AG10803 (cell line): Measurements from ENCODE around the gene ACTN2.

Experiments used
- DNase-seq: peaks from one replicate; pipeline ENCODE4 v3.0.0; 2010; ENCODE audit warnings: low read depth
- H3K4me3 ChIP-seq: 2 replicates; pipeline ENCODE4 v1.5.1; 2011; ENCODE audit warnings: mild to moderate bottlenecking, low read length, control low read depth
- TF ChIP-seq, protein P1 (sequence below): conservative IDR thresholded peaks from 2 replicates; pipeline ENCODE4 v1.5.1; 2011; ENCODE audit warnings: mild to moderate bottlenecking, low read length, control low read depth, inconsistent platforms

Gene ACTN2

DNA sequence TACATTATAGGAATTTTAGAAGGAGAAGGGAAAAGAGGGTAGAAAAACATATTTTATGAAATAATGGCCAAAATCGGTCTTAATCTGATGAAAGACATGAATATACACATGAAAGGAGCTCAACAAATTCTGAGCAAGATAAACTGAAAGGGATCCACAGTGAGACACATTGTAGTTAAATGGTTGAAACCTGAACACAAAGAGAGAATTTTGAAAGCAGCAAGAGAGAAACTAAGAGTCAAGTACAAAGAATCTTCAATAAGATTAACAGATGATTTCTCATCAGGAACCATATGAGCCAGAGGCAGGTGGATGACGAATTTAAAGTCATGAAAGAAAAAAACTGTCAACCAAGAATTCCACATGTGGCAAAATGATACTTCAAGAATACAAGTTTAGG is 93.0 kb downstream of the ACTN2 start:
- H3K4me3 ChIP-seq, result no peak overlapping the region
- TF ChIP-seq, protein P1, sequence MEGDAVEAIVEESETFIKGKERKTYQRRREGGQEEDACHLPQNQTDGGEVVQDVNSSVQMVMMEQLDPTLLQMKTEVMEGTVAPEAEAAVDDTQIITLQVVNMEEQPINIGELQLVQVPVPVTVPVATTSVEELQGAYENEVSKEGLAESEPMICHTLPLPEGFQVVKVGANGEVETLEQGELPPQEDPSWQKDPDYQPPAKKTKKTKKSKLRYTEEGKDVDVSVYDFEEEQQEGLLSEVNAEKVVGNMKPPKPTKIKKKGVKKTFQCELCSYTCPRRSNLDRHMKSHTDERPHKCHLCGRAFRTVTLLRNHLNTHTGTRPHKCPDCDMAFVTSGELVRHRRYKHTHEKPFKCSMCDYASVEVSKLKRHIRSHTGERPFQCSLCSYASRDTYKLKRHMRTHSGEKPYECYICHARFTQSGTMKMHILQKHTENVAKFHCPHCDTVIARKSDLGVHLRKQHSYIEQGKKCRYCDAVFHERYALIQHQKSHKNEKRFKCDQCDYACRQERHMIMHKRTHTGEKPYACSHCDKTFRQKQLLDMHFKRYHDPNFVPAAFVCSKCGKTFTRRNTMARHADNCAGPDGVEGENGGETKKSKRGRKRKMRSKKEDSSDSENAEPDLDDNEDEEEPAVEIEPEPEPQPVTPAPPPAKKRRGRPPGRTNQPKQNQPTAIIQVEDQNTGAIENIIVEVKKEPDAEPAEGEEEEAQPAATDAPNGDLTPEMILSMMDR, result no peak
- DNase-seq, result no peak

DNA sequence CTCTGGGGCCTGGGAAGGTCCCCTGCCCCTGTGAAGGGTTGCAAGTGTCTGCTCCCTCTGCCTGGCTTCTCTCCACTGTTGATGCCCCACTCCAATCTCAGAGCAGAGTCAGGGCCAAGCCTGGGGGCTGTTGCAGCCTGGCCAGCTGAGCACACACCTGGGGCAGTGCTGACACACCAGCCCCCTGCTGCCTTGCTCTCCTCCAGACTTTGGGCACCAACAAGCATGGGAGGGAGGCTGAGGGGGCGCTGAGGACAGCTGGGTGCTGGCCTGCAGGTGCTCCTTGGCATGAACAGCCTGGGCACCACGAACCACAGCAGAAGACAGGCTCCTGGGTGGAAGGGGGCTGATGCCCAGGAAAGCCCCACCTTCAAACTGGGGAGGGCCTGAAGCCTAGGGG is 99.2 kb downstream of the ACTN2 start:
- H3K4me3 ChIP-seq, result no peak overlapping the region
- DNase-seq, result no peak
- TF ChIP-seq, protein P1, result no peak

DNA sequence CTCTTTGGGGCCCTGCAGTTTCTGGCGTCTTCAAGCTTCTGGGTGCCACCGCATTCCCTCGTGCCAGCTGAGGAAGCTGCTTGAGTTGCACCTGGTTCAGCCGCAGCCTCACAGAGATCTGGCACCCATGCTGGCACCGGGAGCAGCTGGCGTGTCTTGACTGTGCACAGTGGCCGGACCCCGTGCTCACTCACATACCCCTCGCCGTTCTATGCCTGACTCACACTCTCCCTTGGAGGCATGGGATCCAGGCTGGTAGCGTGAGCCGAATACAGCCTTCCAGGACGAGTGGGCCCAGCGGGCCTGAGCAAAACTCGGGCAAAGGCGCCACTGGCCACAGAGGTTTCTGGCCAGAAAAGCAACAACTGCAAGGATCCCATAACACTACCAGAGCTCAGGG is 100.2 kb downstream of the ACTN2 start:
- TF ChIP-seq, protein P1, result no peak
- DNase-seq, result no peak
- no peak overlapping the region for H3K4me3 ChIP-seq

DNA sequence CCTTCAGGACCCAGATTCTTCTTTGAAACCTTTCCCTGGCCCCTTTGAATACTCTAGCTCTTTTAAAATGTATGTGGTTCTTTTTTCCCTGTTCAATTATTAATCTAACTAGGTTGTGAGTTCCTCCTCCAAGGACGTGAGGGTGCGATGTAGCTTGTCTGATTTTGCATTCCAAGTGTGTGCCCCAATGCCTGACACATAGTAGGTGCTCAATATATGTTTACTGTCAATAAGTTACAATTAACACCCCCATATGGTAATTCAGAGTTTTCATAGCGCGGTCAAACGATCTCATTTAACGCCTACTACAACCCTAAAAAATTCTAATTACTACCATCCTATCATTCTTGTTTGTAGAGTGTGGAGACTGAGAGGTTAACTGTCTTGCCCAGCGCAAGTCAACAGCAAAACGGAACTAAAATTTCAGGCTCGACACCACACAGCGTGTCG is 108.3 kb downstream of the ACTN2 start:
- DNase-seq, result no peak
- TF ChIP-seq, protein P1, result no peak
- peak overlapping the region; percentile 92 for H3K4me3 ChIP-seq

DNA sequence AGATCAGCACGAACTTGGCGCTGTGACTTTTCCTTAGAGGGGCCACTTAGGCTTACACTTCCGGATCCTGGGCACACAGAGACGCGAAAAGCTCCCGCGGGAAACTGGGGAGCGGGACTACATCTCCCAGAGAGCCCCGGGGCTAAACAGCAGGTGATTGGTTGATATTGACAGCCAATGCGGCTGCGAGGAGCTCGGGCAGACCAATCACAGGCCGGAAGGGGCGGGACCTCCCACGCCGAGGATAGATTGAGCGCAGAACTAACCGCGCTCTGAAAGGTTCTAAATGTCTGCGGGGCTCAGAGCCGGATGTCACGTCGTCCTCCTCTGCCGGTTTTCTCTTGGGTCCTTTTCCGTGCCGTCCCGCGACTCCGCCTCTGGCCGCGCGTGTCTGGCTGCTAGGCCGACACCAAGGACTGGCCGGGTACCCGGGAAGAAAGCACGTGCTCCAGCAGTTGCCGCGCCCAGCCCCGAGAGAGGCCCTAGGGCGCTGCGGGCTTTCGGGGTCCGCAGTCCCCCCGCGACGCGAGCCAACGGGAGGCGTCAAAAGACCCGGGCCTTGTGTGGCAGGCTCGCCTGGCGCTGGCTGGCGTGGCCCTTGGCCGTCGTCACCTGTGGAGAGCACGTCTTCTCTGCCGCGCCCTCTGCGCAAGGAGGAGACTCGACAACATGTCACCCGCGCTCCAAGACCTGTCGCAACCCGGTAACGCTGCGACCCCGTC is 108.9 kb downstream of the ACTN2 start, which contains the start of gene MTR:
Gene MTR, plus strand, starts transcription at position 258 of the 722 bp plus-strand sequence. Its CDS starts 412 bp downstream, at position 670.
- TF ChIP-seq, protein P1, result no peak
- DNase-seq, result peak; percentile 98
- peak within 1 kb of the TSS; percentile 92 for H3K4me3 ChIP-seq

DNA sequence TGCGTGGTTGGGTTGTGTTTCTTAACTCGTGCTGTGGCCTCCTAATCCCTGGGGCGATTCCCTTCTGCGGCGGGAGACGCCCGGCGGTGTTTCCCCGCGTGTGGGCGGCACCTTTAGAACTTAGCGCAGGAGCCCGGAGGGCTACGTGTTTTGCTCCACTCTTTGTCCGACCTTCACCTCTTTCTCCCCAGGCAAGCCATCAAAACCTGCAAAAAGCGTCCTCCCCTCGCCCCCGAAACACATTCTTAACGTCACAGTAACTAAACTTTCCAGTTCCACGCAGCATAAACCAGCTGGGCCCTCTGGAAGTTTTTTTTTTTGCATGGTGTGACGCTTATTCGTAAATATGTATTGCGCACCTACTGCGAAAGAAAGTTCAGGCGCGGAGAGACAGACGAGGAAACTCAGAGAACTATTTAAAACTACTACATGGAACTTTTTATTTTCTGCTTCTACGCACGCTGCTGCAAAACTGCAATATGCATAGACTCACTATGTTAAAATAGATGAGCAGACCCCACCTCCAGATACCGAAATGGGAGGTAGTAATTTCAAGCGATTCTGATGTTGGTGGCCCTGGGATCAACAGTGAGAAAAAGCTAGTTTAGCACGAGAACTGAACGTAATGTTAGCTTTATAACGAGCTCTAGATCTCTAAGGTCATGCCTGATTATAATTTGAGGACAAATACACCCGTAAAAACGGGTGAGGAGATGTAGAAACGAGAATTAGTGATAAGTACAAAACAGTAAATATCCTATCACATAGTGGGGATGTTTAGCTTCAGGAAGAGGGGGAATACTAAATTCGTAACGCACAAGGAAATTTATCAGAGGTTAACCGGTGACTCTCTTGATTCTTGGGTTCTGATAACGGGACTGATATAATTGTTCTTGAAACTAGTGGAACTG is 109.7 kb downstream of the ACTN2 start:
- peak; percentile 43 for DNase-seq
- TF ChIP-seq, protein P1, result no peak
- H3K4me3 ChIP-seq, result peak overlapping the region; percentile 92
